Peyer's patch (tissue), 4 donors: ENCODE results near the gene C15orf39.

Experiments
- POLR2A ChIP-seq, 2 donors: fragments of 450-650 bp; IDR thresholded peaks; one replicate each; pipeline ENCODE4 v1.5.1; 2017; ENCODE audit warnings: antibody characterized with exemption in 2 of 2, mild to moderate bottlenecking in 2 of 2, moderate library complexity in 2 of 2
- TF ChIP-seq, protein P1 (sequence below), 6 experiments: fragments of 450-650 bp in 4 of 6; fragments of 200-600 bp in 2 of 6; sonication (generic) in 1 of 6; IDR thresholded peaks; one replicate each; pipeline ENCODE4 v1.5.1; 2017 to 2019; ENCODE audit warnings: antibody characterized with exemption in 6 of 6, mild to moderate bottlenecking in 3 of 6, moderate library complexity in 1 of 6

DNA sequence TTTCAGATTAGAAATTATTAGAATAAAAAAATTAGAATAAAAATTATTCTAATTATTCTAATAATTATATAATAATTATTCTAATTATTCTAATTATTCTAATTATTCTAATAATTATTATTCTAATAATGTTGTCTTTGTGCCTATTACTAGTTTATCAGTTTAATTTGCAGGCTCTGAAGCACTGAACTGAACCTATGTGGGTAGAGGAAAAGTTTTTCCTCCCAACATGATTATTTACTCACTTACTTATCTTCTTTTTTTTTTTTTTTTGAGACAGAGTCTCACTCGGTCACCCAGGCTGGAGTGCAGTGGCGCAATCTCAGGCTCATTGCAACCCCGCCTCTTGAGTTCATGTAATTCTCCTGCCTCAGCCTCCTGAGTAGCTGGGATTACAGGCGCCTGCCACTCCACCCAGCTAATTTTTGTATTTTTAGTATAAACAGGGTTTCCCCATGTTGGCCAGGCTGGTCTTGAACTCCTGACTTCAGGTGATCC is 39.7 kb upstream of the C15orf39 start:
- TF ChIP-seq, protein P1, sequence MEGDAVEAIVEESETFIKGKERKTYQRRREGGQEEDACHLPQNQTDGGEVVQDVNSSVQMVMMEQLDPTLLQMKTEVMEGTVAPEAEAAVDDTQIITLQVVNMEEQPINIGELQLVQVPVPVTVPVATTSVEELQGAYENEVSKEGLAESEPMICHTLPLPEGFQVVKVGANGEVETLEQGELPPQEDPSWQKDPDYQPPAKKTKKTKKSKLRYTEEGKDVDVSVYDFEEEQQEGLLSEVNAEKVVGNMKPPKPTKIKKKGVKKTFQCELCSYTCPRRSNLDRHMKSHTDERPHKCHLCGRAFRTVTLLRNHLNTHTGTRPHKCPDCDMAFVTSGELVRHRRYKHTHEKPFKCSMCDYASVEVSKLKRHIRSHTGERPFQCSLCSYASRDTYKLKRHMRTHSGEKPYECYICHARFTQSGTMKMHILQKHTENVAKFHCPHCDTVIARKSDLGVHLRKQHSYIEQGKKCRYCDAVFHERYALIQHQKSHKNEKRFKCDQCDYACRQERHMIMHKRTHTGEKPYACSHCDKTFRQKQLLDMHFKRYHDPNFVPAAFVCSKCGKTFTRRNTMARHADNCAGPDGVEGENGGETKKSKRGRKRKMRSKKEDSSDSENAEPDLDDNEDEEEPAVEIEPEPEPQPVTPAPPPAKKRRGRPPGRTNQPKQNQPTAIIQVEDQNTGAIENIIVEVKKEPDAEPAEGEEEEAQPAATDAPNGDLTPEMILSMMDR (IDR thresholded peaks at IDR 0.05), result no peak
- no peak for TF ChIP-seq POLR2A (IDR thresholded peaks at IDR 0.05)
